MM.1S (cell line): ENCODE results near the gene PRKCA.

Experiments
- DNase-seq: peaks from one replicate; pipeline ENCODE4 v3.0.0-alpha.2; 2015
- H2AFZ ChIP-seq: fragments of 300-600 bp; sonication (generic); 2 replicates; pipeline ENCODE4 v1.6.0; 2016; ENCODE audit warnings: antibody characterized with exemption, low read length
- H3F3A ChIP-seq: fragments of 300-600 bp; sonication (generic); 2 replicates; pipeline ENCODE4 v1.6.1; 2016; ENCODE audit warnings: mild to moderate bottlenecking, antibody characterized with exemption, low read length, moderate library complexity, mixed read lengths; ENCODE audit not compliant: insufficient read depth
- H3K27ac ChIP-seq: fragments of 300-600 bp; sonication (generic); 2 replicates; pipeline ENCODE4 v1.5.1; 2016; ENCODE audit warnings: mild to moderate bottlenecking, low read length
- H3K27me3 ChIP-seq: fragments of 300-600 bp; sonication (generic); replicated peaks from 2 replicates; pipeline ENCODE4 v1.6.0; 2016; ENCODE audit warnings: low read length; ENCODE audit not compliant: insufficient read depth
- H3K36me3 ChIP-seq: fragments of 300-600 bp; sonication (generic); replicated peaks from 2 replicates; pipeline ENCODE4 v1.6.1; 2016; ENCODE audit warnings: mild to moderate bottlenecking, low read length, mixed read lengths; ENCODE audit not compliant: insufficient read depth
- H3K4me1 ChIP-seq: fragments of 300-600 bp; sonication (generic); 2 replicates; pipeline ENCODE4 v1.6.1; 2016; ENCODE audit warnings: low read length, mixed read lengths
- H3K4me2 ChIP-seq: fragments of 300-600 bp; sonication (generic); 2 replicates; pipeline ENCODE4 v1.6.0; 2016; ENCODE audit warnings: low read depth, low read length
- H3K4me3 ChIP-seq: fragments of 300-600 bp; sonication (generic); 2 replicates; pipeline ENCODE4 v1.5.1; 2016; ENCODE audit warnings: low read length, mixed read lengths
- H3K79me2 ChIP-seq: fragments of 300-600 bp; sonication (generic); 2 replicates; pipeline ENCODE4 v1.6.1; 2016; ENCODE audit warnings: mixed run types, low read length, mixed read lengths
- H3K9ac ChIP-seq: fragments of 300-600 bp; sonication (generic); 2 replicates; pipeline ENCODE4 v1.6.1; 2016; ENCODE audit warnings: low read length, mixed read lengths
- H3K9me2 ChIP-seq: fragments of 300-600 bp; sonication (generic); replicated peaks from 2 replicates; pipeline ENCODE4 v1.6.1; 2016; ENCODE audit warnings: mild to moderate bottlenecking, low read length, mixed read lengths; ENCODE audit not compliant: insufficient read depth
- H3K9me3 ChIP-seq: fragments of 300-600 bp; sonication (generic); replicated peaks from 2 replicates; pipeline ENCODE4 v1.6.1; 2016; ENCODE audit warnings: mild to moderate bottlenecking, low read length, mixed read lengths; ENCODE audit not compliant: insufficient read depth
- H4K20me1 ChIP-seq: fragments of 300-600 bp; sonication (generic); 2 replicates; pipeline ENCODE4 v1.6.1; 2016; ENCODE audit warnings: mild to moderate bottlenecking, low read length, moderate library complexity, mixed read lengths; ENCODE audit not compliant: insufficient read depth
- EZH2 ChIP-seq: fragments of 300-600 bp; sonication (generic); optimal IDR thresholded peaks from 2 replicates; pipeline ENCODE3; 2017; ENCODE audit warnings: low read depth, mild to moderate bottlenecking, antibody characterized with exemption, low read length, mixed read lengths
- EZH2phosphoT487 ChIP-seq: fragments of 300-600 bp; sonication (generic); IDR thresholded peaks from 2 replicates; pipeline ENCODE4 v1.6.1; 2018; ENCODE audit warnings: antibody characterized with exemption, low read length
- TF ChIP-seq, protein P1 (sequence below): fragments of 300-600 bp; sonication (generic); IDR thresholded peaks from 2 replicates; pipeline ENCODE4 v1.5.1; 2016; ENCODE audit warnings: antibody characterized with exemption, low read length, mixed read lengths

PRKCA gene

DNA sequence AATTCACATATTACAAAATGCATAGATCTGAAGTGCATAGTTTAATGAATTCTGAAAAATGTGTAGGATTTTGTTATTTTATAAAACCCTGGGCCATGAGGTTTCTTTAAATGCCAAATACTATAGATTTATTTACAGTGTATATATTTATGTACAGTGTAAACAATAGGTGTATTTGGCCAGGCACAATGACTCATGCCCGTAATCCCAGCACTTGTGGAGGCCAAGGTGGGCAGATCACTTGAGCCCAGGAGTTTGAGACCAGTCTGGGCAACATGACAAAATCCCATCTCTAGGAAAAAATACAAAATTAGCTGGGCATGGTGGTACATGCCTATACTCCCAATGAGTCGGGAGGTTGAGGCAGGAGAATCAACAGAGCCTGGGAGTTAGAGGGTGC is 249.4 kb downstream of the PRKCA start:
- Histone ChIP-seq H3K9me2 (no peaks in the 10 kb centered on the region), H3K9me3 (no peaks in the 10 kb centered on the region), H3F3A (no peaks in the 10 kb centered on the region), H3K4me2 (no peak overlapping the region), H3K4me1 (no peaks in the 10 kb centered on the region), H3K27me3 (no peaks in the 10 kb centered on the region), H3K36me3 (no peaks in the 10 kb centered on the region), H3K27ac (no peak overlapping the region), H3K4me3 (no peak overlapping the region), H2AFZ (no peak overlapping the region), H4K20me1 (no peaks in the 10 kb centered on the region), H3K9ac (no peak overlapping the region), H3K79me2 (no peaks in the 10 kb centered on the region)
- TF ChIP-seq EZH2 = no peak
- no peak for TF ChIP-seq EZH2phosphoT487
- TF ChIP-seq, protein P1, sequence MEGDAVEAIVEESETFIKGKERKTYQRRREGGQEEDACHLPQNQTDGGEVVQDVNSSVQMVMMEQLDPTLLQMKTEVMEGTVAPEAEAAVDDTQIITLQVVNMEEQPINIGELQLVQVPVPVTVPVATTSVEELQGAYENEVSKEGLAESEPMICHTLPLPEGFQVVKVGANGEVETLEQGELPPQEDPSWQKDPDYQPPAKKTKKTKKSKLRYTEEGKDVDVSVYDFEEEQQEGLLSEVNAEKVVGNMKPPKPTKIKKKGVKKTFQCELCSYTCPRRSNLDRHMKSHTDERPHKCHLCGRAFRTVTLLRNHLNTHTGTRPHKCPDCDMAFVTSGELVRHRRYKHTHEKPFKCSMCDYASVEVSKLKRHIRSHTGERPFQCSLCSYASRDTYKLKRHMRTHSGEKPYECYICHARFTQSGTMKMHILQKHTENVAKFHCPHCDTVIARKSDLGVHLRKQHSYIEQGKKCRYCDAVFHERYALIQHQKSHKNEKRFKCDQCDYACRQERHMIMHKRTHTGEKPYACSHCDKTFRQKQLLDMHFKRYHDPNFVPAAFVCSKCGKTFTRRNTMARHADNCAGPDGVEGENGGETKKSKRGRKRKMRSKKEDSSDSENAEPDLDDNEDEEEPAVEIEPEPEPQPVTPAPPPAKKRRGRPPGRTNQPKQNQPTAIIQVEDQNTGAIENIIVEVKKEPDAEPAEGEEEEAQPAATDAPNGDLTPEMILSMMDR = no peak
- DNase-seq = no peak

DNA sequence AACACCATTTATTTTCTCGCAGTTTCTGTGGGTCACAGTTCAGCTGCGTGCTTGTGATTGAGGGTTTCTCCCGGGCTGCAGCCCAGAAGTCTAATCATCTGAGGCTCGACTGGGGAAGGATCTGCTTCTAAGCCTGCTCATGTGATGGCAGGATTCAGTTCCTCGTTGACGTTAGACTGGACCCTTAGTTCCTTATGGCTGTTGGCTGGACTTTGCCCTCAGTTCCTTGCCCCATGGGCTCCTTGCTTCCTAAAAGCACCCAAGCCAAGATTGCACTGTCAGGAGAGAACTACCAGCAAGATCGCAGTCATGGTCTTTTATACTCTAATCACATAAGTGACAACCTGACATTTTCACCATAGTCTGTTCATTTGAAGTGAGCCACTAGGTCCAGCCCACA is 250.0 kb downstream of the PRKCA start:
- Histone ChIP-seq H3K4me2 (no peak overlapping the region), H3K9ac (no peak overlapping the region), H4K20me1 (no peaks in the 10 kb centered on the region), H3K27me3 (no peaks in the 10 kb centered on the region), H3K4me3 (no peak overlapping the region), H3K79me2 (no peaks in the 10 kb centered on the region), H2AFZ (no peak overlapping the region), H3K36me3 (no peaks in the 10 kb centered on the region), H3K9me2 (no peaks in the 10 kb centered on the region), H3F3A (no peaks in the 10 kb centered on the region), H3K4me1 (no peaks in the 10 kb centered on the region), H3K9me3 (no peaks in the 10 kb centered on the region), H3K27ac (no peak overlapping the region)
- TF ChIP-seq EZH2phosphoT487 (no peak), EZH2 (no peak)
- no peak for DNase-seq

DNA sequence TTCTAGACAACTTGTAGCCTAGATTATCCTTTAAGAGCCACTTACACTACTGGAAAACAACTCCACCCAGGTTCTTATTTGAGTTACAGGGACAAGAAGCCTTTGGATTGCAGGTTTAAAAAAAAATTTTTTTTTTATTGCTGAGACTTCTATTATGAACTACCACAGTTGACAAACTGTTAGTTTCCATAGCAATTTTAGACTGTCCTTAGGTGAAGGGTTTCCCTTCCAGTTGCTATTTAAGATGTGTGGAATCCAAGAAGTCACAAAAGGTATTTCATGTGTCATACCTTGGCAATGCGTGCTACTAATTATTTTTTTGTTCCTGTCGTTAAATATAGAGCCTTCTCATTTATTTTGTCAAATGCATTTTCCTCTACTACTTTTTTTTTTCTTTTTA is 253.2 kb downstream of the PRKCA start:
- no peak overlapping the region for H3K4me2 ChIP-seq
- H2AFZ ChIP-seq = no peak overlapping the region
- H3K27ac ChIP-seq = no peak overlapping the region
- H3K79me2 ChIP-seq = no peaks in the 10 kb centered on the region
- no peaks in the 10 kb centered on the region for H3K9me2 ChIP-seq
- no peak overlapping the region for H3K9ac ChIP-seq
- no peaks in the 10 kb centered on the region for H3F3A ChIP-seq
- TF ChIP-seq EZH2phosphoT487 (no peak), EZH2 (no peak)
- TF ChIP-seq, protein P1 = no peak
- no peak overlapping the region for H3K4me3 ChIP-seq
- no peaks in the 10 kb centered on the region for H3K36me3 ChIP-seq
- DNase-seq = no peak
- no peaks in the 10 kb centered on the region for H3K27me3 ChIP-seq
- no peaks in the 10 kb centered on the region for H3K9me3 ChIP-seq
- H3K4me1 ChIP-seq = no peaks in the 10 kb centered on the region
- H4K20me1 ChIP-seq = no peaks in the 10 kb centered on the region

DNA sequence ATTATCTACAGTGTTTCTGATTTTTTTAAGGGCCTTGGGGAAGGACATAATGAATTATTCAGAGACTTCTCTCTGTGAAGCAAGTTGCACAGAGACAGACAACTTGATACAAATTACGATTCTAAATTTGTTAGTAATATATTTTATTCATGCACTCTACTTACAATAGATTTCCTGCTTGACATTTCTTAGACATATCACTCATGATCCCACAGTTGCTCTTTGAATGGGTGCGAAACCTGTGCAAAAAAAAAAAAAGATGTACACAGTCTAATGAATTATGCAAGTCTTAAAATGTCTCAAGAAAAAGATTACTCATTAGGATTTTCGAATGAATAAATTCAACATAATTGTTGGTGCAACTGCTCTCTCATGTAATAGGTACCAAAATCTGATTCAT is 254.8 kb downstream of the PRKCA start:
- no peak overlapping the region for H2AFZ ChIP-seq
- H3K4me1 ChIP-seq = no peaks in the 10 kb centered on the region
- no peaks in the 10 kb centered on the region for H3K9me3 ChIP-seq
- H3K27me3 ChIP-seq = no peaks in the 10 kb centered on the region
- no peak overlapping the region for H3K9ac ChIP-seq
- H3K27ac ChIP-seq = no peak overlapping the region
- H3K4me2 ChIP-seq = no peak overlapping the region
- TF ChIP-seq, protein P1 = no peak
- H4K20me1 ChIP-seq = no peaks in the 10 kb centered on the region
- no peak for DNase-seq
- H3F3A ChIP-seq = no peaks in the 10 kb centered on the region
- no peak overlapping the region for H3K4me3 ChIP-seq
- no peaks in the 10 kb centered on the region for H3K36me3 ChIP-seq
- no peaks in the 10 kb centered on the region for H3K79me2 ChIP-seq
- no peaks in the 10 kb centered on the region for H3K9me2 ChIP-seq
